Stimulated activated CD8-positive, alpha-beta memory T cell treated with anti-CD3 and anti-CD28 coated beads, Interleukin-12 subunit alpha, Interleukin-12 subunit beta, amount 100 ng/mL, for 24 hours (primary cell): ENCODE data around the gene HDX.
"Not testable (repeated sequence)": the region's sequence is repeated elsewhere in the genome, so short reads cannot be mapped to it uniquely, and the experiment has no call there.

Experiments
- DNase-seq: peaks from one replicate; pipeline ENCODE4 v3.0.0-alpha.2; 2020; ENCODE audit errors: extremely low read depth

The HDX gene

GRCh38 chrX:84501798-84502628 is at the start of gene HDX:
Gene HDX, minus strand, starts transcription at chrX:84502453. Its CDS starts 27,056 bp downstream, at chrX:84475397.
- DNase-seq: peak; percentile 19

GRCh38 chrX:84541315-84541714 is 39.1 kb upstream of the HDX start:
- DNase-seq: not testable (repeated sequence)

- not testable (repeated sequence) for DNase-seq
These were observed 35.4 kb upstream of the HDX start for GRCh38 chrX:84537627-84538026.

- no peak for DNase-seq
These were observed 13.8 kb downstream of the HDX start for GRCh38 chrX:84488426-84488825.

GRCh38 chrX:84487365-84488353 is 14.6 kb downstream of the HDX start:
- no peak for DNase-seq

GRCh38 chrX:84479086-84479485 is 23.2 kb downstream of the HDX start:
- DNase-seq: no peak

- DNase-seq: no peak
These were observed 25.1 kb downstream of the HDX start for GRCh38 chrX:84477114-84477513.

- no peak for DNase-seq
These were observed 26.7 kb downstream of the HDX start for GRCh38 chrX:84475596-84475995.

GRCh38 chrX:84475101-84475500 is 27.2 kb downstream of the HDX start:
- DNase-seq: no peak

GRCh38 chrX:84469226-84469625 is 33.0 kb downstream of the HDX start:
- no peak for DNase-seq

GRCh38 chrX:84467898-84468297 is 34.4 kb downstream of the HDX start:
- DNase-seq: no peak

GRCh38 chrX:84453351-84454246 is 48.7 kb downstream of the HDX start:
- DNase-seq: no peak

- no peak for DNase-seq
These were observed 61.1 kb downstream of the HDX start for GRCh38 chrX:84441143-84441542.

- DNase-seq: no peak
These were observed 87.1 kb downstream of the HDX start for GRCh38 chrX:84415140-84415539.

GRCh38 chrX:84363663-84364062 is 138.6 kb downstream of the HDX start:
- DNase-seq: no peak

- no peak for DNase-seq
These were observed 139.2 kb downstream of the HDX start for GRCh38 chrX:84363051-84363450.

- DNase-seq: no peak
These were observed 139.9 kb downstream of the HDX start for GRCh38 chrX:84362184-84362838.

- no peak for DNase-seq
These were observed 144.0 kb downstream of the HDX start for GRCh38 chrX:84358271-84358670.

- DNase-seq: no peak
These were observed 145.0 kb downstream of the HDX start for GRCh38 chrX:84357296-84357695.

- no peak for DNase-seq
These were observed 161.3 kb downstream of the HDX start for GRCh38 chrX:84340968-84341367.
